ENCODE measurements around the gene ATP8B4. TPM values are rescaled to one million over a fixed set of nuclear protein-coding genes. Genes with fewer than 3 reads are reported as not detected.

ATP8B4 gene
- total and polyA plus RNA-seq, 2 donors (not counting 3 experiments of a cell fraction or from before 2014, with no cell fraction given) = not detected

GRCh38 chr15:50117431-50118027 is 1.5 kb downstream of the ATP8B4 start:
- H3K79me2 ChIP-seq (ENCODE audit: control insufficient read depth, insufficient read depth, low read length) = no peaks in the 10 kb centered on the region
- no TSS peak for BruUV-seq (replicated peaks)
- peaks cover 4 to 5% of the 10 kb centered on the region in 2 experiments for H3K27me3 ChIP-seq (ENCODE audit: control insufficient read depth in 2 of 2, insufficient read depth in 2 of 2, low read length in 2 of 2)
- FAIRE-seq = no peak
- H4K20me1 ChIP-seq (replicated peaks; ENCODE audit: control insufficient read depth, extremely low read depth, insufficient read depth, low read length) = no peaks in the 10 kb centered on the region
- no peak overlapping the region for H2AFZ ChIP-seq (ENCODE audit: low read depth, low read length)
- POLR2A ChIA-PET = no interaction called here
- dilution Hi-C loops (cut with MboI; ENCODE audit: extremely low pct_ligation_motif_present, low sequenced_read_pairs) (no loop called here), intact Hi-C loops (cut with micrococcal nuclease) (no loop called here)
- H3K9me1 ChIP-seq (replicated peaks; ENCODE audit: control insufficient read depth, extremely low read depth, insufficient read depth, low read length) = no peaks in the 10 kb centered on the region
- H3K36me3 ChIP-seq (ENCODE audit: control insufficient read depth in 2 of 2, extremely low read depth in 1 of 2, insufficient read depth in 2 of 2, low read length in 2 of 2) = no peaks in the 10 kb centered on the region
- H3K9ac ChIP-seq (replicated peaks; ENCODE audit: extremely low read depth, insufficient read depth, low read length) = no peak overlapping the region
- CTCF ChIA-PET = interaction anchor here (1.0 to 2.0 kb wide), 4 partner anchors 11 to 31 kb away, joined by 3 to 5 read pairs (median 4); no protein-coding TSS in a partner anchor
- H3K4me1 ChIP-seq (ENCODE audit: control insufficient read depth, extremely low read depth, insufficient read depth, low read length) = no peaks in the 10 kb centered on the region
- DNase-seq (ENCODE audit: low read depth, low spot score) = no peak
- TF ChIP-seq JUN (IDR thresholded peaks at IDR 0.05; ENCODE audit: borderline replicate concordance, insufficient read depth, insufficient read length, low read depth) (no peak), EZH2 (IDR thresholded peaks at IDR 0.05; ENCODE audit: borderline replicate concordance, low read depth, low read length, severe bottlenecking) (no peak), POLR2A (IDR thresholded peaks at IDR 0.05; ENCODE audit: low read depth, low read length) (no peak), CTCF (IDR thresholded peaks at IDR 0.05; ENCODE audit: extremely low read depth in 1 of 2, insufficient read depth in 1 of 2, low read depth in 1 of 2, low read length in 2 of 2) (no peak), FOS (IDR thresholded peaks at IDR 0.05; ENCODE audit: borderline replicate concordance, insufficient read depth, low read length) (no peak), MYC (IDR thresholded peaks at IDR 0.05; ENCODE audit: low read depth, low read length) (no peak), GATA2 (IDR thresholded peaks at IDR 0.05; ENCODE audit: insufficient read depth, insufficient read length, low read depth, low read length) (no peak), MAX (IDR thresholded peaks at IDR 0.05; ENCODE audit: insufficient read depth, insufficient read length) (no peak), POLR2AphosphoS5 (IDR thresholded peaks at IDR 0.05; ENCODE audit: insufficient read depth, low read depth, low read length) (no peak)
- no peak overlapping the region for H3K4me2 ChIP-seq (ENCODE audit: insufficient read depth, low read length)
- H3K9me3 ChIP-seq (replicated peaks; ENCODE audit: control insufficient read depth, insufficient read depth, low read length) = no peaks in the 10 kb centered on the region
- H3K27ac ChIP-seq (ENCODE audit: insufficient read depth, low read depth, low read length) = no peak overlapping the region
- no peak overlapping the region for H3K4me3 ChIP-seq (replicated peaks in 1 of 3; ENCODE audit: insufficient read depth in 1 of 3, low read depth in 1 of 3, low read length in 3 of 3)

Measured in endothelial cell of umbilical vein (primary cell).